ENCODE results near the gene GPATCH4.
A peak's percentile ranks its signal among the peaks of the same experiment; 100 is the strongest.

Gene GPATCH4

GRCh38 chr1:156619582-156619955, 18.3 kb upstream of the GPATCH4 start (continued):
- TF ChIP-seq SNAI2 (CRISPR knock-in tag; IDR thresholded peaks at IDR 0.05) = no peak
- no peak for TF ChIP-seq ZNF70 (CRISPR knock-in tag; IDR thresholded peaks at IDR 0.05)

- TF ChIP-seq ZNF565 (CRISPR knock-in tag; conservative IDR thresholded peaks at IDR 0.05; ENCODE audit: low read depth) (no peak), CSRNP3 (CRISPR knock-in tag; IDR thresholded peaks at IDR 0.05) (no peak), BACH2 (CRISPR knock-in tag; IDR thresholded peaks at IDR 0.05; ENCODE audit: borderline replicate concordance) (no peak), ZNF8 (CRISPR knock-in tag; IDR thresholded peaks at IDR 0.05) (no peak), OSR1 (CRISPR knock-in tag; IDR thresholded peaks at IDR 0.05) (no peak), ZFP30 (CRISPR knock-in tag; IDR thresholded peaks at IDR 0.05) (no peak), ESRRG (CRISPR knock-in tag; IDR thresholded peaks at IDR 0.05) (no peak), PATZ1 (CRISPR knock-in tag; IDR thresholded peaks at IDR 0.05; ENCODE audit: borderline replicate concordance) (no peak), GLIS3 (CRISPR knock-in tag; IDR thresholded peaks at IDR 0.05) (no peak), TCF4 (CRISPR knock-in tag; IDR thresholded peaks at IDR 0.05; ENCODE audit: borderline replicate concordance) (no peak), POU6F1 (CRISPR knock-in tag; IDR thresholded peaks at IDR 0.05; ENCODE audit: borderline replicate concordance, low read depth) (no peak)
- peak; percentile 18; the same call in 2 of the 3 replicates for ATAC-seq
Measured at GRCh38 chr1:156618853-156619581, 17.7 kb upstream of the GPATCH4 start, which contains the start of gene HAPLN2. HAPLN2 (plus strand) TSS chr1:156619415; CDS start chr1:156623491, 4,076 bp downstream.

- TF ChIP-seq TCF4 (CRISPR knock-in tag; IDR thresholded peaks at IDR 0.05; ENCODE audit: borderline replicate concordance) (no peak; the same call in 1 of the 2 replicates), TSHZ2 (CRISPR knock-in tag; IDR thresholded peaks at IDR 0.05) (peak; percentile 93), PPARA (CRISPR knock-in tag; IDR thresholded peaks at IDR 0.05; ENCODE audit: borderline replicate concordance) (no peak), RARB (CRISPR knock-in tag; IDR thresholded peaks at IDR 0.05) (0 out of 2 replicates have a peak, but pooled peaks have one; percentile 32)
- peak; percentile 86 for ATAC-seq
Measured at GRCh38 chr1:156616463-156616862, 15.2 kb upstream of the GPATCH4 start.

- ATAC-seq = peak; percentile 68
- TF ChIP-seq PATZ1 (CRISPR knock-in tag; IDR thresholded peaks at IDR 0.05; ENCODE audit: borderline replicate concordance) (no peak), CREB5 (CRISPR knock-in tag; IDR thresholded peaks at IDR 0.05; ENCODE audit: low read depth) (no peak), ZNF565 (CRISPR knock-in tag; conservative IDR thresholded peaks at IDR 0.05; ENCODE audit: low read depth) (no peak), ZNF8 (CRISPR knock-in tag; IDR thresholded peaks at IDR 0.05) (no peak), OSR1 (CRISPR knock-in tag; IDR thresholded peaks at IDR 0.05) (no peak), ZNF70 (CRISPR knock-in tag; IDR thresholded peaks at IDR 0.05) (no peak), POU6F1 (CRISPR knock-in tag; IDR thresholded peaks at IDR 0.05; ENCODE audit: borderline replicate concordance, low read depth) (no peak), TSHZ2 (CRISPR knock-in tag; IDR thresholded peaks at IDR 0.05) (no peak), PPARA (CRISPR knock-in tag; IDR thresholded peaks at IDR 0.05; ENCODE audit: borderline replicate concordance) (no peak), GLIS3 (CRISPR knock-in tag; IDR thresholded peaks at IDR 0.05) (no peak), BACH2 (CRISPR knock-in tag; IDR thresholded peaks at IDR 0.05; ENCODE audit: borderline replicate concordance) (no peak), ESRRG (CRISPR knock-in tag; IDR thresholded peaks at IDR 0.05) (no peak)
Measured at GRCh38 chr1:156615946-156616345, 14.7 kb upstream of the GPATCH4 start.
